Activated B cell treated with CpG ODN at 0.5 μM for 24 hours (primary cell): ENCODE data around the gene MTO1. TPM values are rescaled to one million over a fixed set of nuclear protein-coding genes. Genes with fewer than 3 reads are reported as not detected.
"Not testable (repeated sequence)": the region's sequence is repeated elsewhere in the genome, so short reads cannot be mapped to it uniquely, and the experiment has no call there.

Source experiments
- ATAC-seq: fragments of 200-7000 bp; cut with Tn5 transposase; one replicate; pipeline ENCODE4 v1.10.0; 2021; ENCODE audit warnings: low read depth, mild to moderate bottlenecking, moderate library complexity
- CTCF ChIA-PET: fragments of 350-600 bp; sonication (Branson Sonifier 250); formaldehyde crosslinking; loops from one replicate; lab custom pipeline; 2021; ENCODE audit warnings: antibody characterized with exemption; lab: Charles Lee
- POLR2A ChIA-PET: fragments of 350-600 bp; sonication (Branson Sonifier 250); formaldehyde crosslinking; loops from one replicate; lab custom pipeline; 2021; ENCODE audit warnings: antibody characterized with exemption; lab: Charles Lee
- DNase-seq: peaks from one replicate; pipeline ENCODE4 v3.0.0; 2022
- H3K27ac Mint-ChIP-seq: one replicate; pipeline ENCODE4 v1.8.0; 2020; ENCODE audit warnings: mixed read lengths
- H3K27me3 Mint-ChIP-seq: one replicate; pipeline ENCODE4 v1.8.0; 2021; ENCODE audit warnings: mixed read lengths
- H3K36me3 Mint-ChIP-seq: one replicate; pipeline ENCODE4 v1.8.0; 2021; ENCODE audit warnings: low read depth, mixed read lengths
- H3K4me1 Mint-ChIP-seq: one replicate; pipeline ENCODE4 v1.8.0; 2021; ENCODE audit warnings: mixed read lengths
- H3K4me3 Mint-ChIP-seq: one replicate; pipeline ENCODE4 v1.8.0; 2020; ENCODE audit warnings: mild to moderate bottlenecking, mixed read lengths
- H3K9me3 Mint-ChIP-seq: one replicate; pipeline ENCODE4 v1.8.0; 2020; ENCODE audit warnings: mixed read lengths
- intact Hi-C: fragments of 100-400 bp; cut with micrococcal nuclease; formaldehyde crosslinking; loops from one replicate; pipeline ENCODE4 v1.15.1; 2024
- total RNA-seq: library from RNA; stranded (reverse); gene quantifications from 2 replicates; pipeline ENCODE4 v1.2.3, GENCODE V29; 2022
- TF ChIP-seq, protein P1 (sequence below): fragments of 200-600 bp; IDR thresholded peaks from one replicate; pipeline ENCODE4 v1.8.0; 2022; ENCODE audit warnings: antibody characterized with exemption, mild to moderate bottlenecking

MTO1 gene
- total RNA-seq, 1 donor from 2014 or later, result 58.5 TPM

DNA sequence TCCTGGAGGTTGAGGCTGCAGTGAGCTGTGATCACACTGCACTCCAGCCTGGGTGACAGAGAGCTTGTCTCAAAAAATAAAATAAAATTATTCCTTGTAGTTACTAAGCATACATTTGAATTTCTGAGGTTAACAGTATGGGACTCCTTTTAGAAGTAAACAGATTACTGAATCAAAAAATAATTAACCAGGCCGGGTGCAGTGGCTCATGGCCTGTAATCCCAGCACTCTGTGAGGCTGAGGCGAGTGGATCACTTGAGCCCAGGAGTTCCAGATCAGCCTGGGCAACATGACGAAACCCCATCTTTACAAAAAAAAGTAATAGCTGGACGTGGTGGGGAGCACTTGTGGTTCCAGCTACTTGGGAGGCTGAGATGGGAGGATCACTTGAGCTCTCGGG is 81.4 kb downstream of the MTO1 start:
- Mint-ChIP-seq H3K4me3 (no peak overlapping the region), H3K4me1 (peaks cover 7% of the 10 kb centered on the region), H3K27ac (no peak overlapping the region), H3K9me3 (no peaks in the 10 kb centered on the region), H3K36me3 (no peaks in the 10 kb centered on the region), H3K27me3 (no peaks in the 10 kb centered on the region)
- TF ChIP-seq, protein P1, sequence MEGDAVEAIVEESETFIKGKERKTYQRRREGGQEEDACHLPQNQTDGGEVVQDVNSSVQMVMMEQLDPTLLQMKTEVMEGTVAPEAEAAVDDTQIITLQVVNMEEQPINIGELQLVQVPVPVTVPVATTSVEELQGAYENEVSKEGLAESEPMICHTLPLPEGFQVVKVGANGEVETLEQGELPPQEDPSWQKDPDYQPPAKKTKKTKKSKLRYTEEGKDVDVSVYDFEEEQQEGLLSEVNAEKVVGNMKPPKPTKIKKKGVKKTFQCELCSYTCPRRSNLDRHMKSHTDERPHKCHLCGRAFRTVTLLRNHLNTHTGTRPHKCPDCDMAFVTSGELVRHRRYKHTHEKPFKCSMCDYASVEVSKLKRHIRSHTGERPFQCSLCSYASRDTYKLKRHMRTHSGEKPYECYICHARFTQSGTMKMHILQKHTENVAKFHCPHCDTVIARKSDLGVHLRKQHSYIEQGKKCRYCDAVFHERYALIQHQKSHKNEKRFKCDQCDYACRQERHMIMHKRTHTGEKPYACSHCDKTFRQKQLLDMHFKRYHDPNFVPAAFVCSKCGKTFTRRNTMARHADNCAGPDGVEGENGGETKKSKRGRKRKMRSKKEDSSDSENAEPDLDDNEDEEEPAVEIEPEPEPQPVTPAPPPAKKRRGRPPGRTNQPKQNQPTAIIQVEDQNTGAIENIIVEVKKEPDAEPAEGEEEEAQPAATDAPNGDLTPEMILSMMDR, result no peak
- CTCF ChIA-PET, result no interaction called here
- POLR2A ChIA-PET, result interaction anchor here (0.7 to 1.9 kb wide), 3 partner anchors 19 to 23 kb away, joined by 3 to 6 read pairs (median 4); partner anchors contain the start of gene EEF1A1
- DNase-seq (no peak), ATAC-seq (no peak)
- intact Hi-C loops, result no loop called here

DNA sequence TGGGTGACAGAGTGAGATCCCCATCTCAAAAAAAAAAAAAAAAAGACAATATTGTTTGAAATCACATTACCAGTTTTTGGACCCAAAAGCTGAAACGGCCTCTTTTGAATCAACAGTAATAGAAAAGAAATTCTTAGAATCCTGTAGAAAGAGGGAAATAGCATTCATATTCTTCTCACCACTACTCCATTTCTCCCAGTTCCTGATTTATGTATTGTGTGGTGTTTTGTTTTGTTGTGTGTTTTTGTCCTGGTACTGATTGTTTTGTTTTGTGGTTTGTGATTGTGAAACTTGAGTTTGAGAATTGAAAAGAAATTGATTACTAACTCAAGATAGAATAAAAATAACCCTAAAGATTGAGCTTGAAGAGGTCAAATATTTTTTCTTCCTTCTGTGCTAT is 85.5 kb downstream of the MTO1 start:
- Mint-ChIP-seq H3K4me1 (no peaks in the 10 kb centered on the region), H3K9me3 (no peaks in the 10 kb centered on the region), H3K4me3 (no peak overlapping the region), H3K27me3 (no peaks in the 10 kb centered on the region), H3K27ac (no peak overlapping the region), H3K36me3 (no peaks in the 10 kb centered on the region)
- TF ChIP-seq, protein P1, result no peak
- DNase-seq, result no peak
- intact Hi-C loops, result no loop called here
- POLR2A ChIA-PET, result interaction anchor here (1.0 kb wide), 1 partner anchor 23 kb away, joined by 3 read pairs; no protein-coding TSS in a partner anchor
- CTCF ChIA-PET, result no interaction called here
- ATAC-seq, result no peak

DNA sequence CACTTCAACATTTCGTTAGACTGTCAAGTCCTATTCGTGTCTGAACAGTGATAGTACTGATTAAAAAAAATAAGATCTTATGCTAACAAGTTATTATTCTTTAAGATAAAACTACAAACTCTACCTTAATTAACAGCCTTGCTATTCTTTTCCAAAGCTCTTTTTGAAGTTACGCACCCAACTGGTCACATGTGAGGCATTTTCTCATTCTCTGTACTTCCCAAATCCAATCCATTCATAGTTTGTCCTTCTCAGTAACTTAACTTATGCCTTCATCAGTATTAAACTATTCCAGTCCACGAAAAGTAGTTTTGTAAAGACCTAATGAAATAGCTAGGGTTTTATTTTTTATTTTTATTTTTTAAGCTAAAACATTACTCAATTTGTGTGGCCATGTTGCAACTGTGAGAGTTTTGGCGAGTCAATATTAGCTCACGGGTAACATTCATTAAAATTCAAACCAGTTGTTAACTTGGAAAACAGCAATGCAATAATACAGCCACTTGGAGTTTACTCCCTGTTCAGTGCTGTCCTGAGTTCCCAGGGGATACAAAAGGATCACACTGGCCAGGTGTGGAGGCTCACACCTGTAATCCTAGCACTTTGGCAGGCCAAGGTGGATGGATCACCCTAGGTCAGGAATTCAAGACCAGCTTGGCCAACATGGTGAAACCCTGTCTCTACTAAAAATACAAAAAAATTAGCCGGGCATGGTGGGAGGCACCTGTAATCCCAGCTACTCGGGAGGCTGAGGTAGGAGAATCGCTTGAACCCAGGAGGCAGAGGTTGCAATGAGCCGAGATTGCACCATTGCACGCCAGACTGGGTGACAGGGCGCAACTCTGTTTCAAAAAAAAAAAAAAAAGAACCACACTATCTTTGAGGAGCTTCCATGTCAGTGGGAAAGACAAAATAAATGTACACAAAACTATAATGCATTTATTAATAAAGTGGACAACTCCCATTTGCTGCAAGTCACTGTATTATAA is 87.2 kb downstream of the MTO1 start:
- H3K4me3 Mint-ChIP-seq, result no peak overlapping the region
- ATAC-seq (no peak), DNase-seq (no peak)
- no peaks in the 10 kb centered on the region for H3K4me1 Mint-ChIP-seq
- H3K36me3 Mint-ChIP-seq, result no peaks in the 10 kb centered on the region
- TF ChIP-seq, protein P1, result no peak
- no peak overlapping the region for H3K27ac Mint-ChIP-seq
- ChIA-PET CTCF (interaction anchor here (1.8 kb wide), 1 partner anchor 64 kb away, joined by 9 read pairs; no protein-coding TSS in a partner anchor), POLR2A (interaction anchor here (0.7 to 1.2 kb wide), 3 partner anchors 23 to 29 kb away, joined by 3 read pairs; no protein-coding TSS in a partner anchor)
- no peaks in the 10 kb centered on the region for H3K27me3 Mint-ChIP-seq
- intact Hi-C loops, result no loop called here
- no peaks in the 10 kb centered on the region for H3K9me3 Mint-ChIP-seq

DNA sequence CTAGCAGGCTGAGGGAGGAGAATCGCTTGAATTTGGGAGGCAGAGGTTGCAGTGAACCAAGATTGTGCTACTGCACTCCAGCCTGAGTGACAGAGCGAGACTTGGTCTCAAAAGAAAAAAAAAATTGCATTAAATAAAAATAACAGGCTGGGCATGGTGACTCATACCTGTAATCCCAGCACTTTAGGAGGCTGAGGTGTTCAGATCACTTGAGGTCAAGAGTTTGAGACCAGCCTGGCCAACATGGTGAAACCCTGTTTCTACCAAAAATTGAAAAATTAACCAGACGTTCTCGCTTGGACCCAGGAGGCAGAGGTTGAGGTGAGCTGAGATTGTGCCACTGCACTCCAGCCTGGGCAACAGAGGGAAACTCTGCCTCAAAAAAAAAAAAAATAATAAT is 89.6 kb downstream of the MTO1 start:
- H3K36me3 Mint-ChIP-seq, H3K27me3 Mint-ChIP-seq, H3K4me3 Mint-ChIP-seq, CTCF ChIA-PET, DNase-seq, ATAC-seq, H3K9me3 Mint-ChIP-seq, H3K4me1 Mint-ChIP-seq, POLR2A ChIA-PET, intact Hi-C loops, H3K27ac Mint-ChIP-seq: not testable (repeated sequence)

DNA sequence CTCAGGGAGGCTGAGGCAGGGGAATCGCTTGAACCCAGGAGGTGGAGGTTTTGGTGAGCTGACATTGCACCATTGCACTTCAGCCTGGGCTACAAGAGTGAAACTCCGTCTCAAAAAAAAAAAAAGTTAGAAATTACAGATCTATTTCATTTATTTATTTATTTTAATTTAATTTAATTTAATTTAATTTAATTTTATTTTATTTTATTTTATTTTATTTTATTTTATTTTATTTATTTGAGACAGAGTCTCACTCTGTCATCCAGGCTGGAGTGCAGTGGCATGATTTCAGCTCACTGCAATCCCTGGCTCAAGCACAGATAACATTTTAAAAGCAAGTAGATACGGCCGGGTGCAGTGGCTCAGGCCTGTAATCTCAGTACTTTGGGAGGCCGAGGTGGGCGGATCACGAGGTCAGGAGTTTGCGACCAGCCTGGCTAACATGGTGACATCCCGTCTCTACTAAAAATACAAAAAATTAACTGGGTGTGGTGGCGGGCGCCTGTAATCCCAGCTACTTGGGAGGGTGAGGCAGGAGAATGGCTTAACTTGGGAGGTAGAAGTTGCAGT is 93.9 kb downstream of the MTO1 start:
- intact Hi-C loops, H3K4me1 Mint-ChIP-seq, DNase-seq, H3K9me3 Mint-ChIP-seq, H3K27me3 Mint-ChIP-seq, H3K4me3 Mint-ChIP-seq, H3K27ac Mint-ChIP-seq, CTCF ChIA-PET, H3K36me3 Mint-ChIP-seq, ATAC-seq: not testable (repeated sequence)
- POLR2A ChIA-PET, result interaction anchor here (0.6 to 0.7 kb wide), 2 partner anchors 27 kb away, joined by 3 to 5 read pairs; no protein-coding TSS in a partner anchor
